ENCODE measurements around the gene EHD4.

The EHD4 gene

GRCh38 chr15:41982133-41982930, 10.0 kb upstream of the EHD4 start:
- no peak for TF ChIP-seq CTCF (IDR thresholded peaks at IDR 0.05)
- Histone ChIP-seq H3K27ac (no peak overlapping the region), H3K4me3 (ENCODE audit: low read depth in 1 of 2, low read length in 1 of 2) (no peak overlapping the region), H3K4me1 (ENCODE audit: control insufficient read depth in 1 of 2, insufficient read depth in 1 of 2, low read depth in 1 of 2, low read length in 1 of 2) (no peaks in the 10 kb centered on the region), H3K36me3 (no peaks in the 10 kb centered on the region), H3K27me3 (no peaks in the 10 kb centered on the region), H3K9me3 (no peaks in the 10 kb centered on the region)

GRCh38 chr15:41981371-41982132, 9.2 kb upstream of the EHD4 start:
- Histone ChIP-seq H3K27me3 (no peaks in the 10 kb centered on the region), H3K9me3 (no peaks in the 10 kb centered on the region), H3K4me1 (ENCODE audit: control insufficient read depth in 1 of 2, insufficient read depth in 1 of 2, low read depth in 1 of 2, low read length in 1 of 2) (no peaks in the 10 kb centered on the region), H3K36me3 (no peaks in the 10 kb centered on the region), H3K27ac (no peak overlapping the region), H3K4me3 (ENCODE audit: low read depth in 1 of 2, low read length in 1 of 2) (no peak overlapping the region)
- TF ChIP-seq CTCF (IDR thresholded peaks at IDR 0.05) = no peak

GRCh38 chr15:41980654-41981323, 8.4 kb upstream of the EHD4 start:
- Histone ChIP-seq H3K4me1 (ENCODE audit: control insufficient read depth in 1 of 2, insufficient read depth in 1 of 2, low read depth in 1 of 2, low read length in 1 of 2) (peaks cover 0 to 1% of the 10 kb centered on the region in 2 experiments), H3K36me3 (no peaks in the 10 kb centered on the region), H3K4me3 (ENCODE audit: low read depth in 1 of 2, low read length in 1 of 2) (no peak overlapping the region), H3K9me3 (no peaks in the 10 kb centered on the region), H3K27me3 (no peaks in the 10 kb centered on the region), H3K27ac (no peak overlapping the region)
- no peak for TF ChIP-seq CTCF (IDR thresholded peaks at IDR 0.05)

- TF ChIP-seq CTCF (IDR thresholded peaks at IDR 0.05) = no peak
- H3K27ac ChIP-seq = no peak overlapping the region
- H3K9me3 ChIP-seq = no peaks in the 10 kb centered on the region
- H3K4me1 ChIP-seq (ENCODE audit: control insufficient read depth in 1 of 2, insufficient read depth in 1 of 2, low read depth in 1 of 2, low read length in 1 of 2) = peaks cover 0 to 5% of the 10 kb centered on the region in 2 experiments
- no peaks in the 10 kb centered on the region for H3K36me3 ChIP-seq
- H3K27me3 ChIP-seq = no peaks in the 10 kb centered on the region
- no peak overlapping the region for H3K4me3 ChIP-seq (ENCODE audit: low read depth in 1 of 2, low read length in 1 of 2)
Observed at GRCh38 chr15:41979493-41980266, 7.3 kb upstream of the EHD4 start.

GRCh38 chr15:41978534-41978933, 6.2 kb upstream of the EHD4 start:
- no peak for TF ChIP-seq CTCF (IDR thresholded peaks at IDR 0.05)
- Histone ChIP-seq H3K4me3 (ENCODE audit: low read depth in 1 of 2, low read length in 1 of 2) (no peak overlapping the region), H3K36me3 (no peaks in the 10 kb centered on the region), H3K4me1 (ENCODE audit: control insufficient read depth in 1 of 2, insufficient read depth in 1 of 2, low read depth in 1 of 2, low read length in 1 of 2) (peaks cover 0 to 5% of the 10 kb centered on the region in 2 experiments), H3K27ac (no peak overlapping the region), H3K9me3 (no peaks in the 10 kb centered on the region), H3K27me3 (no peaks in the 10 kb centered on the region)

Data from neutrophil (primary cell).